Epidermal melanocyte (primary cell): Measurements from ENCODE around the gene EDEM1.

Experiments
- DNase-seq: peaks from one replicate; pipeline ENCODE4 v3.0.0; 2011; ENCODE audit warnings: low spot score; ENCODE audit not compliant: insufficient read length

EDEM1 gene

GRCh38 chr3:5267889-5268288 is 80.4 kb downstream of the EDEM1 start:
- DNase-seq = no peak
